Cardiac muscle cell (in vitro differentiated cells and primary cell): ENCODE data around the gene PLCD3. TPM values are rescaled to one million over a fixed set of nuclear protein-coding genes. Genes with fewer than 3 reads are reported as not detected.

Experiments
- DNase-seq, 2 donors: peaks; one replicate each; pipeline versions ENCODE4 v3.0.0 to v3.0.0-alpha.2; 2010 to 2017; ENCODE audit warnings: low read depth in 1 of 2, low spot score in 1 of 2
- H3K27ac ChIP-seq: fragments of 200-600 bp; sonication (generic); 2 replicates; pipeline ENCODE4 v1.5.1; 2016
- H3K27me3 ChIP-seq: fragments of 200-600 bp; sonication (generic); 2 replicates; pipeline ENCODE4 v1.6.0; 2016; ENCODE audit warnings: control low read depth
- H3K36me3 ChIP-seq: fragments of 200-600 bp; sonication (generic); 2 replicates; pipeline ENCODE4 v1.5.1; 2016; ENCODE audit warnings: control low read depth
- H3K4me1 ChIP-seq: fragments of 200-600 bp; sonication (generic); 2 replicates; pipeline ENCODE4 v1.8.1; 2017; ENCODE audit warnings: low read depth, mild to moderate bottlenecking, mixed run types
- H3K4me3 ChIP-seq: fragments of 200-600 bp; sonication (generic); 2 replicates; pipeline ENCODE4 v1.5.1; 2016; ENCODE audit warnings: mild to moderate bottlenecking
- H3K9me3 ChIP-seq: fragments of 200-600 bp; sonication (generic); 2 replicates; pipeline ENCODE4 v1.5.1; 2017; ENCODE audit warnings: low read depth, mild to moderate bottlenecking, control low read depth
- CTCF ChIP-seq: IDR thresholded peaks from 2 replicates; pipeline ENCODE4 v1.5.1; 2012; ENCODE audit warnings: low read depth, mild to moderate bottlenecking, low read length
- polyA plus RNA-seq: library from polyadenylated mRNA; unstranded; fragments of >200 nt; fragmentation: Nextera tagmentation; extraction: Ambion mirVana; gene quantifications from 2 replicates; pipeline ENCODE4 v1.2.1, GENCODE V29; 2016
- total RNA-seq: library from RNA; depleted of rRNA; stranded (reverse); fragments of >200 nt; gene quantifications from 2 replicates; pipeline ENCODE4 v1.2.3, GENCODE V29; 2016

Gene PLCD3
- total and polyA plus RNA-seq, 2 experiments from 2014 or later = 36.0 to 66.3 TPM

GRCh38 chr17:45098869-45099616, 33.3 kb downstream of the PLCD3 start:
- TF ChIP-seq CTCF = peak; percentile 77

GRCh38 chr17:45098081-45098868, 34.0 kb downstream of the PLCD3 start:
- Histone ChIP-seq H3K27me3 (no peaks in the 10 kb centered on the region), H3K36me3 (peaks cover 65% of the 10 kb centered on the region), H3K4me3 (no peak overlapping the region), H3K9me3 (no peaks in the 10 kb centered on the region), H3K4me1 (no peaks in the 10 kb centered on the region), H3K27ac (no peak overlapping the region)
- DNase-seq = no peak
- no peak for TF ChIP-seq CTCF

More at GRCh38 chr17:45098869-45099616, 33.3 kb downstream of the PLCD3 start:
- no peaks in the 10 kb centered on the region for H3K27me3 ChIP-seq
- peak; percentile 79 to 93 for DNase-seq
- H3K9me3 ChIP-seq = no peaks in the 10 kb centered on the region
- H3K4me1 ChIP-seq = no peaks in the 10 kb centered on the region
- H3K27ac ChIP-seq = no peak overlapping the region
- no peak overlapping the region for H3K4me3 ChIP-seq
- H3K36me3 ChIP-seq = peaks cover 66% of the 10 kb centered on the region

GRCh38 chr17:45096926-45097325, 35.4 kb downstream of the PLCD3 start:
- no peak for DNase-seq
- Histone ChIP-seq H3K27me3 (no peaks in the 10 kb centered on the region), H3K36me3 (peaks cover 62% of the 10 kb centered on the region), H3K27ac (no peak overlapping the region), H3K4me1 (no peaks in the 10 kb centered on the region), H3K9me3 (no peaks in the 10 kb centered on the region), H3K4me3 (no peak overlapping the region)
- TF ChIP-seq CTCF = no peak

- no peaks in the 10 kb centered on the region for H3K27me3 ChIP-seq
- H3K36me3 ChIP-seq = peaks cover 66% of the 10 kb centered on the region
- H3K27ac ChIP-seq = no peak overlapping the region
- H3K9me3 ChIP-seq = no peaks in the 10 kb centered on the region
- DNase-seq = peak in 1 of 2 donors; percentile 44
- H3K4me1 ChIP-seq = no peaks in the 10 kb centered on the region
- TF ChIP-seq CTCF = peak; percentile 59
- no peak overlapping the region for H3K4me3 ChIP-seq
These were observed 36.2 kb downstream of the PLCD3 start for GRCh38 chr17:45096141-45096540.

GRCh38 chr17:45093444-45094110, 38.7 kb downstream of the PLCD3 start:
- H3K9me3 ChIP-seq = no peaks in the 10 kb centered on the region
- no peaks in the 10 kb centered on the region for H3K27me3 ChIP-seq
- TF ChIP-seq CTCF = no peak
- peak in 1 of 2 donors; percentile 47 for DNase-seq
- H3K4me1 ChIP-seq = no peaks in the 10 kb centered on the region
- no peak overlapping the region for H3K27ac ChIP-seq
- no peak overlapping the region for H3K4me3 ChIP-seq
- H3K36me3 ChIP-seq = peaks cover 69% of the 10 kb centered on the region
